ENCODE measurements around the gene CDK18.

CDK18 gene

DNA sequence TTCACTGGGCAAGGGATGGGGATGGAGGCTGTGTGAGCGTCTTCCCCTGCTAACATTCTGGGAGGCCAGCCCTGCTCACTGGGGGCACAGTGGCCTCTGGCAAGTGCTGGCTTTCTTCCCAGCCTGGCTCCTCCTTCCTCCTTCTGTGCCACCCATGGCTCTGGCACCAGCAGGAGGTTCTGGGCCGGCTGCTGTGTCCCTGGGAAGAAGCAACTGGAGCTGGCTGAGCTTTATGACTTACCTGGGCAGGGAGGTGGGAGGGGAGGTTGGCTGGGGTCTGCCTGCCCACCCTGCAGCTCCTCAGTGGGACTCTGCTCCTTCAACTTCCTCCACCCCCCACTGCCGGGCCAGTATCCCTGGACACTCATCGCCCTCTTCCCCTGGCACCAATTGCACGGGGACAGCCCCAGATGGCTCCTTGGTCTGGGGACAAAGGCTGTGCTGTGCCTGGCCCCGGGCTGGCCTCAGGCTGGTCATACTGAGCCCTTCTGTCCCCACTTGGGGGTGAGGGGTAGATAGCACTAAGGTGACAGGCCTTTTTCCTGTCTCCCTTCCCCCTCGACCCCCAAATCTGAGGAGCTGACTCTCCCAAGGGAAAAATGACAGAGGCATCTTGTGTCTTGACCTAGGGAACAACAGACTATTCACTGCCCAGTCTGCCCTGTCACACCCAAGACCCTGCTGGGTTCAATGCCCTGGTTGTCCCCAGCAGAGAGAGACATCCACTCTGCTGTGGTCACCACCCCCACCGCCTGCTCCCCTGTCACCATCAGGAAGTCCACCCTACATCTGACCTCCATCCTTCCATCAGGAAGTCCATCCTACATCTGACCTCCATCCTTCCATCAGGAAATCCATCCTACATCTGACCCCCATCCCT is 14.4 kb downstream of the CDK18 start:
- TF ChIP-seq, protein P1, sequence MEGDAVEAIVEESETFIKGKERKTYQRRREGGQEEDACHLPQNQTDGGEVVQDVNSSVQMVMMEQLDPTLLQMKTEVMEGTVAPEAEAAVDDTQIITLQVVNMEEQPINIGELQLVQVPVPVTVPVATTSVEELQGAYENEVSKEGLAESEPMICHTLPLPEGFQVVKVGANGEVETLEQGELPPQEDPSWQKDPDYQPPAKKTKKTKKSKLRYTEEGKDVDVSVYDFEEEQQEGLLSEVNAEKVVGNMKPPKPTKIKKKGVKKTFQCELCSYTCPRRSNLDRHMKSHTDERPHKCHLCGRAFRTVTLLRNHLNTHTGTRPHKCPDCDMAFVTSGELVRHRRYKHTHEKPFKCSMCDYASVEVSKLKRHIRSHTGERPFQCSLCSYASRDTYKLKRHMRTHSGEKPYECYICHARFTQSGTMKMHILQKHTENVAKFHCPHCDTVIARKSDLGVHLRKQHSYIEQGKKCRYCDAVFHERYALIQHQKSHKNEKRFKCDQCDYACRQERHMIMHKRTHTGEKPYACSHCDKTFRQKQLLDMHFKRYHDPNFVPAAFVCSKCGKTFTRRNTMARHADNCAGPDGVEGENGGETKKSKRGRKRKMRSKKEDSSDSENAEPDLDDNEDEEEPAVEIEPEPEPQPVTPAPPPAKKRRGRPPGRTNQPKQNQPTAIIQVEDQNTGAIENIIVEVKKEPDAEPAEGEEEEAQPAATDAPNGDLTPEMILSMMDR (IDR thresholded peaks at IDR 0.05; ENCODE audit: low read length, missing control alignments) = no peak
- no peak overlapping the region for H3K4me3 ChIP-seq (replicated peaks; ENCODE audit: low read depth, low read length)
- DNase-seq (ENCODE audit: low read depth) = no peak

DNA sequence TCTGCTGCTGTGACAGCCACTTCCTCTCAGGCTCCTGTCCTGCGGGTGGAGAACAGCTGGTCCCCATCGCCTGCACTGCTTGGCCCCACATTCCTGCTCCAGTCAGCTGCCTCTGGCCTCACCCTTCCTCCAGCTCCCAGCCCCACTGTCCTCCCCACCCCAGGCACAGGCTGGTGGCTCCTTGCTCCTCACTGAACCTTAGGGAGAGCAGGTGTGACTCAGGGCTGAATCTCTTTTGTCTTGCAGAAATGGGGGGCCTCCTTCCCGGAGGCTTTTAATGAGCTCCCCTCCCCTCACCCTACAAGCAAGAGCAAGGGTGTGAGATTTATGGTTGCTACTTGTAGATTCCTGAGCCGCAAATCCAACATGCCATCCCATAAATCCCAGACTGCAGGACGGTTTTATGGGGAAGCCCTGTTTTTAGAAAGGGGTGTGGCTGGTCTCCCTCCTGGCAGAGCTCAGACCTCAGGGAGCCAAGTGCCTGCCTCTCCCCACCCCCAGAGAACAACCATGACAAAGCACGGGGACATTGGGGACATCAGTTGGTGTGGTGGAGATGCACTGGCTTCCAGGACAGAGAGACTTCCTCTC is 15.2 kb downstream of the CDK18 start:
- DNase-seq (ENCODE audit: low read depth) = no peak
- no peak overlapping the region for H3K4me3 ChIP-seq (replicated peaks; ENCODE audit: low read depth, low read length)
- TF ChIP-seq, protein P1 (IDR thresholded peaks at IDR 0.05; ENCODE audit: low read length, missing control alignments) = no peak

DNA sequence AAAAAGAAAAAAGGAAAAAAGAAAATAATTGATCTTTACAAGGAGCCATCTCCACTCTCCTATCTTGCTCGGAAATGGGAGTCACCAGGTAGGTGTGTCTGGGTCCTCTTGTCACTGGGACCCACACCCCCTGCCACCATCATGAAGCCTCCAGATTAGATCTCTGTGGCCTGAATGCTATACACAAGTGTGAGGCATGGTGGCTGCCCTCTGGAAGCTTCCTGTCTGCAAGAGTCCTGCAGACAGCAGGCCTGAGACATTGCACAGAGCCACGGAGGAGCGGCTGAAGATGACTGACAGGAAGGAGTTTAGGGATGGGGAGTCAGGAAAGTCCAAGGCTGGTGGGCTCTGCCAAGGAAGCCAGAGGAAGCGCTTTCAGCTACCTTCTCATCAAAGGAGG is 16.2 kb downstream of the CDK18 start:
- no peak overlapping the region for H3K4me3 ChIP-seq (replicated peaks; ENCODE audit: low read depth, low read length)
- TF ChIP-seq, protein P1 (IDR thresholded peaks at IDR 0.05; ENCODE audit: low read length, missing control alignments) = no peak
- DNase-seq (ENCODE audit: low read depth) = no peak

DNA sequence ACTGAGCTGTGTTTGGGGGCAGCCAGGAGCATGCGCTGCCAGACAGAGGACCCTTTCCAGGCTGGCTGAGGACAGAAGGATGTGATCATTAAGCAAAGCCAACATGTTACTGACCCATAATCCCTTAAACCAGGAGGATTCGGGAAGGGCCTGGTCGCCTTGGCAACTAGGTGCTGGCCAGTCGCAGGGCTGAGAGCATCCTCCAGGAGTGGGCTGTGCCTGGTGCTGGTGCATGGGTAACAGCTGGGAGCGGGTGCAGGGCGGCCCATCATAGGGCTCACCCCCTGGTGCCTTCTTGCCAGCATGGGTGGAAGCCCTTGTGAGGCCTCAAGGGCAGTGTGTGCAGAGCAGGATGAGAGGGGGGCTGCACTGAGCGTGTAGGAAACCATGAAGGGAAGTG is 17.2 kb downstream of the CDK18 start:
- TF ChIP-seq, protein P1 (IDR thresholded peaks at IDR 0.05; ENCODE audit: low read length, missing control alignments) = no peak
- H3K4me3 ChIP-seq (replicated peaks; ENCODE audit: low read depth, low read length) = no peak overlapping the region
- no peak for DNase-seq (ENCODE audit: low read depth)

DNA sequence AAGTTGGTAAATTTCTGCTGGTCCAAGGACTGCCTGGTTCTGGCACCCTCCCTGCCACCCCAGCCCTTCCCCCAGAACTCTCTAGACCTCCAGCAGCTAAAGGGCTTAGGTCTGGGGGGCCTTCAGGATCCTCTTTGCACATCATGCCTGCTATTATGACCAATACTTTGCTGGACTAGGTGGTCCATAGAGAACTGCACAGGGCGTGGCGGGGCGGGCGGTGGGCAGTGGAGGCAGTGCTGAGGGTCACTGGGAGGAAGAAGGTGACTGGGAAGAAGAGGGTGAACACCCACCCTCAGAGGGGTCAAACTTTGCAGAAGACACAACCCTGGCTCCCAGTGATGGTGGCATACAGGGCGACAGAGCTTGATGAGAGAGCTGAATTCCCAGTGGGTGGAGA is 18.2 kb downstream of the CDK18 start:
- no peak overlapping the region for H3K4me3 ChIP-seq (replicated peaks; ENCODE audit: low read depth, low read length)
- DNase-seq (ENCODE audit: low read depth) = no peak
- TF ChIP-seq, protein P1 (IDR thresholded peaks at IDR 0.05; ENCODE audit: low read length, missing control alignments) = no peak

DNA sequence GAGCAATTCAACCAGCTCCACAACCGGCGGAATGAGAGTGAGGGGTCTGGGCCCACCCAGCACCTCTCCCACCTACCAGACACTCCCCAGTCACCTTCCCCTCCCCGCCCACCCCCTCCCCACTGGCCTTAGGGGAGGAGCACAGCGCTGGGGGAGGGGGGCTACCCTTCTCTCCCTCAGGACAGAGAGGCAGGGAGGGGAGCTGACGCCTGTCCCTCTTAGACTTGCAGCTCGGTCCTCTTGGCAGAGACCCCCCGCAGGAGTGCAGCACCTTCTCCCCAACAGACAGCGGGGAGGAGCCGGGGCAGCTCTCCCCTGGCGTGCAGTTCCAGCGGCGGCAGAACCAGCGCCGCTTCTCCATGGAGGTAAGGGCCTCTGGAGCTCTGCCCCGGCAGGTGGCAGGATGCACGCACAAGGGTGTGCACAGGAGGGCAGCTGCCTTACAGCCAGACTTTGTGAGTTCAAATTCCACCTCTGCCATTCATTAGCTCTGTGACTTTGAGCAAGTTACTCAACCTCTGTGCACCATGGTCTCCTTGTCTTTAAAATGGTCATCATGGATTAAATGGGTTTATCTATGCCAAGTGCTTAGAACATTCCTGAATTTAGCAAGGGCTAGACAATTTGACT is 18.9 kb downstream of the CDK18 start:
- H3K4me3 ChIP-seq (replicated peaks; ENCODE audit: low read depth, low read length) = no peak overlapping the region
- no peak for DNase-seq (ENCODE audit: low read depth)
- TF ChIP-seq, protein P1 (IDR thresholded peaks at IDR 0.05; ENCODE audit: low read length, missing control alignments) = no peak
